ENCODE measurements around the gene NEK5.
"Not testable (repeated sequence)": the region's sequence is repeated elsewhere in the genome, so short reads cannot be mapped to it uniquely, and the experiment has no call there.

NEK5 gene

DNA sequence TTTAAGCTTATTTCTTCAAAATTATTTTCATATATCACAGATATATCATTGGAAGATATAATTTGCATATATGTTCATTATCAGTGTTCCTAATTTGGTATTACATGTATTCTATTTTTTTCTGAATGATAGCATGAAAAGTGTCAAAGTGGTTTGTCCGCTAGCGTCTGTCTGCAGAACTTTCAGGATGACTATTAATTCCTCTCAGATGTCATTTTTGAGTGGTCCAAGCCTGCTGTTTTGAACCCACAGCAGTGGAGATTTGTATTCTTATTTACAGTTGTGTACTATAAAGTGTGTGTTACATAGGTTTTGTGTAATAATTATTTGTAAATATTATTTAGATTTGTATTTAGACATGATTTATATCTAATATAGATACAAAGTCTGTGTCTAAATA, 95.8 kb downstream of the NEK5 start:
- Mint-ChIP-seq H3K27ac (no peak overlapping the region), H3K9me3 (peaks cover 2 to 13% of the 10 kb centered on the region in 2 donors), H3K27me3 (no peaks in the 10 kb centered on the region), H3K36me3 (ENCODE audit: insufficient read depth) (peaks cover 2% of the 10 kb centered on the region), H3K4me1 (ENCODE audit: low read depth in 2 of 2) (peaks cover 6 to 16% of the 10 kb centered on the region in 2 donors), H3K4me3 (no peak overlapping the region)
- ATAC-seq (replicated peaks) (no peak), DNase-seq (no peak)

DNA sequence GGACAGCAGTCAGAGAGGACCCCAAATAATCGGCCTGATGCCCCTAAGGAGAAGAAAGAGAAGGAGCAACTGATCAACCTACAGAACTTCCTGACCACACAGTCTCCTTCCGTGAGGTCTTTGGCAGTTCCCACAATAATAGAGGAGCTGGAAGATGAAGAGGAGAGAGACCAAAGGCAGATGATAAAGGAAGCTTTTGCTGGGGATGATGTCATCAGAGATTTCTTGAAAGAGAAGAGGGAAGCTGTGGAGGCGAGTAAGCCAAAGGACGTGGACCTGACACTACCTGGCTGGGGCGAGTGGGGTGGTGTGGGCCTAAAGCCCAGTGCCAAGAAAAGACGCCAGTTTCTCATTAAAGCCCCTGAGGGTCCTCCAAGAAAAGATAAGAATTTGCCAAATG, 98.5 kb downstream of the NEK5 start:
- not testable (repeated sequence) for H3K27me3 Mint-ChIP-seq; DNase-seq; ATAC-seq (replicated peaks); H3K36me3 Mint-ChIP-seq (ENCODE audit: insufficient read depth); H3K4me3 Mint-ChIP-seq
- H3K4me1 Mint-ChIP-seq (ENCODE audit: low read depth in 2 of 2), result peaks cover 24 to 32% of the 10 kb centered on the region in 2 donors
- peaks cover 2 to 13% of the 10 kb centered on the region in 2 donors for H3K9me3 Mint-ChIP-seq
- H3K27ac Mint-ChIP-seq, result peak overlapping the region in 1 of 2 donors; percentile 35

DNA sequence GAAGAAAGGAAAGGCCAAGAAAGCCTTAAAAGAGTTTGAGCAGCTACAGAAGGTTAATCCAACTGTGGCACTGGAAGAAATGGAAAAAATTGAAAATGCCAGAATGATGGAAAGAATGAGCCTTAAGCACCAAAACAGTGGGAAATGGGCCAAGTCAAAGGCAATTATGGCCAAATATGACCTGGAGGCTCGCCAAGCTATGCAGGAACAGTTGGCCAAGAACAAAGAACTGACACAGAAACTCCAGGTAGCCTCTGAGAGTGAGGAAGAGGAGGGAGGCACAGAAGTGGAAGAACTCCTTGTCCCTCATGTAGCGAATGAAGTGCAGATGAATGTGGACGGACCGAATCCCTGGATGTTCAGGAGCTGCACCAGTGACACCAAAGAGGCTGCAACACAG, 99.3 kb downstream of the NEK5 start:
- Mint-ChIP-seq H3K36me3 (ENCODE audit: insufficient read depth) (peaks cover 14% of the 10 kb centered on the region), H3K27me3 (no peaks in the 10 kb centered on the region), H3K9me3 (peaks cover 2 to 13% of the 10 kb centered on the region in 2 donors), H3K27ac (peak overlapping the region; percentile 21 to 65), H3K4me1 (ENCODE audit: low read depth in 2 of 2) (peaks cover 24 to 38% of the 10 kb centered on the region in 2 donors), H3K4me3 (no peak overlapping the region)
- ATAC-seq (replicated peaks), result no peak
- DNase-seq, result no peak

DNA sequence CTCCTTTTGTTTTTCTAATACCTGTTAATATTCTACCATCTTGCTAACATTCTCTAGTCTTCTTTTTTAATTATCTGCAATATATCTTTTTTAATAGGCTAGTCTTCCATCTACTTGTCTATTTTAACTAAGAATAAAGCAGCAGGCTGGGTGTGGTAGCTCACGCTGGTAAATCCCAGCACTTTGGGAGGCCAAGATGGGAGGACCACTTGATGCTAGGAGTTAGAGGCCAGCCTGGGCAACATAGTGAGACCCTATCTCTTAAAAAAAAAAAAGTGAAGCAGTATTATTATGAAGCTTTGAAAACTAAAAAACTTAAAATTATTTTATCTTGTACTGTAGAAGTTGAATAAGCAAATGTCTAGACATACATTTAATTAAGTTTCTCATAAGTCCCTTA, 101.0 kb downstream of the NEK5 start:
- peaks cover 24 to 38% of the 10 kb centered on the region in 2 donors for H3K4me1 Mint-ChIP-seq (ENCODE audit: low read depth in 2 of 2)
- ATAC-seq (replicated peaks), result no peak
- H3K9me3 Mint-ChIP-seq, result peaks cover 2 to 13% of the 10 kb centered on the region in 2 donors
- peaks cover 25% of the 10 kb centered on the region for H3K36me3 Mint-ChIP-seq (ENCODE audit: insufficient read depth)
- no peak overlapping the region for H3K4me3 Mint-ChIP-seq
- H3K27ac Mint-ChIP-seq, result no peak overlapping the region
- no peak for DNase-seq
- H3K27me3 Mint-ChIP-seq, result no peaks in the 10 kb centered on the region

DNA sequence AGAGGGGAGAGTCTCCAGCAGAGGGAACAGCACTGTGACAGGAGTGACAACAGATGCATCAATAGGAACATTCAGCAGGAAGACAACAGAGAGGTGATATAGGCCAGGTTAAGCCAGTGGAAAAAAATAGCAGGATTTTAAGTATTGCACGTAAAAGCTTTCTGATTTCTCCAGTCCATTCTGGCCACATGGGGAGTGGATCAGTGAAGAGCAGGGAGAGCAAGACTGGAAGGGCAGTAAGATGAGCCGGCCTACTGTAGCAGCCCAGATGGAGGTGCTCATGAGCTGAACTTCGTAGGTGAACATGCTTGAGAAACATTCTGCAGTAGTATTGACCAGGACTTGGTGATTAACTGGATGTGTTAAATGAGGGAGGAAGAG, 102.6 kb downstream of the NEK5 start:
- Mint-ChIP-seq H3K4me1 (ENCODE audit: low read depth in 2 of 2) (peaks cover 23 to 32% of the 10 kb centered on the region in 2 donors), H3K27ac (no peak overlapping the region), H3K4me3 (no peak overlapping the region), H3K9me3 (peaks cover 2 to 13% of the 10 kb centered on the region in 2 donors), H3K36me3 (ENCODE audit: insufficient read depth) (peaks cover 35% of the 10 kb centered on the region), H3K27me3 (no peaks in the 10 kb centered on the region)
- ATAC-seq (replicated peaks) (no peak), DNase-seq (no peak)

DNA sequence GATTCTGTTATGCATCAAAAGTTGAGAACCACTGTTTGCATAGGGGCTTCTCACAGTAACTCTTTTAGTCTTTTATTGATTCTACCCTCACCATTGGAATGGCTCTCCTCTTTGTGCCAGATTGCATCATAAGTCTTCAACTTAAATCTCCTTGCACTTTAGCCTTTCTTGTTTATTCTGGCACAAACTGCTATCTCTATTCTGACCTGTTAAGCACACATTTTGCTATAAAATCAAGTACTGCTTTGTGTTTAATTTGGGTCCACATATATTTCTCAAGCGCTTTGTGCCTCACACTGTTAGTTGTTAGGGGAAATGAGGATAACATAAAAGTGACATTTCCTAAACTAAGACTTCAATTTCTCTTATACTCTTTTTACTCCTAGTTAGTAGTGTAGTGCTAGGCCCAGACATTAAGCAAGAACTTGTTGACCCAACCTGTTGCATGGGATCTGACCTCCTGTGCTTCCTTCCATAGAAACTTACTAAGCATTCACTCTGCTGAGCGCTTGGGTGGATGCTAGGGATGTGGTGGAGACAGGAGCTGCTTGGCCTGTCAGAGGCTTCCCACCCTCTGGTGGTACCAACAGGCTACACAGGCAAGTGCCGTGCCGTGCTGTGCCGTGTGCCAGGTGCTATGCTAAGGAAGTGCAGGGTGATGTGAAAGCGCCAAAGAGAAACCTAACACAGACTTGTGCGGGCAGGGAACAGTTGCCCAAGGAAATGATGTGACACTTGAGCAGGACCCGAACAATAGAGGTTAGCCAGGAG, 103.2 kb downstream of the NEK5 start:
- DNase-seq (no peak), ATAC-seq (replicated peaks) (no peak)
- Mint-ChIP-seq H3K4me3 (no peak overlapping the region), H3K27ac (no peak overlapping the region), H3K9me3 (peaks cover 2 to 13% of the 10 kb centered on the region in 2 donors), H3K27me3 (no peaks in the 10 kb centered on the region), H3K36me3 (ENCODE audit: insufficient read depth) (peaks cover 36% of the 10 kb centered on the region), H3K4me1 (ENCODE audit: low read depth in 2 of 2) (peaks cover 22 to 38% of the 10 kb centered on the region in 2 donors)

DNA sequence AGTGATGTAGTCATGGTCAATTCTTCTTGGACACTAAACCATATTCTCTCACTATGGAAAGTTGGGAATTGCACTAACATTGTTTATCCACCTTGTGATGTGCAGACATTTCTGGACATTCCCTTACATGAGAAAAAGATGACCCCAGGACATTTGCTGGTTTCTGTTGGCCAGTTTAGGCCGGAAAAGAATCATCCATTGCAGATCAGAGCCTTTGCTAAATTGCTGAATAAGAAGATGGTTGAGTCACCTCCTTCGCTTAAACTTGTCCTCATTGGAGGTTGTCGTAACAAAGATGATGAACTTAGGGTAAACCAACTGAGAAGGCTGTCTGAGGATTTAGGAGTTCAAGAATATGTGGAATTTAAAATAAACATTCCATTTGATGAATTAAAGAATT, 104.4 kb downstream of the NEK5 start, which contains the start of gene UTP14C:
UTP14C (plus strand) TSS at position 211 of the 400 bp plus-strand sequence. CDS start 4,114 bp downstream, outside the sequence.
- Mint-ChIP-seq H3K27me3 (no peaks in the 10 kb centered on the region), H3K4me1 (ENCODE audit: low read depth in 2 of 2) (peaks cover 25 to 42% of the 10 kb centered on the region in 2 donors), H3K4me3 (no peak within 1 kb of the TSS), H3K27ac (no peak within 1 kb of the TSS), H3K36me3 (ENCODE audit: insufficient read depth) (peaks cover 43% of the 10 kb centered on the region), H3K9me3 (peaks cover 2 to 5% of the 10 kb centered on the region in 2 donors)
- DNase-seq (no peak), ATAC-seq (replicated peaks) (no peak)

DNA sequence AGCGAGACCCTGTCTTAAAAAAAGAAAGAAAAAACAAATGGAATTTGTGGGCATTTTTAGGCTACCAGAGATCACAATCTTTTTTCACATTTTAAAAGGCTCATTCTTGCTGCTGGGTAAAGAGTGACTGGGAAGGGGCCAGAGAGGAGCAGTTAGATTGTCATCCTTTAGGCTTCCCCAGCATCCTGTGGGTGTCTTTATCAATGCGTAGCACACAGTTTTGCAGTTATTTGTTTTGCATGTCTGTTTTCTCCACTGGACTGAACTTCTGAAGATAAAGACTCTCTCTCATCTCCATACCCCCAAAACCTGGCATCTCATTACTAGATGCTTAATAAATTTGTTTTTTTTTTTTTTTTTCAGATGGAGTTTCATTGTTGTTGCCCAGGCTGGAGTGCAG, 106.5 kb downstream of the NEK5 start:
- DNase-seq (no peak), ATAC-seq (replicated peaks) (no peak)
- no peak overlapping the region for H3K27ac Mint-ChIP-seq
- H3K36me3 Mint-ChIP-seq (ENCODE audit: insufficient read depth), result peaks cover 52% of the 10 kb centered on the region
- H3K4me1 Mint-ChIP-seq (ENCODE audit: low read depth in 2 of 2), result peaks cover 28 to 47% of the 10 kb centered on the region in 2 donors
- H3K9me3 Mint-ChIP-seq, result no peaks in the 10 kb centered on the region
- no peak overlapping the region for H3K4me3 Mint-ChIP-seq
- no peaks in the 10 kb centered on the region for H3K27me3 Mint-ChIP-seq

DNA sequence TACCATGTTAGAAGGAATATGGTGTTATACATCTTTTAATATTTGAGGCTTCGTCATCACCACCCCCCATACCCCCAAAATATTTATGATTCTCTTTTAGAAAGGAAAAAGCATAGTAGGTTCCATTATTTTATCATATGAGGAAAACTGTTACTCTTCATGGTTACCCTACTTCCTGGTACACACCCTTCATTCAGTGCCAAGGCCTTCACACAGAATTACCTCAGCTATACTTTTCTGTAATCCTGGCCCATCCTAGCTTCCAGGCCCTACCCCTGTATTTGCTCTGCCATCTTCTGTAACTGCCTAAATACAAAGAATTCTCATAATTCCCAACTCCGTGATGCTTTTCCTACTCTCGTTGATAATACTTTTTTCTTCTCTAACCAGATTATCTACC, 108.7 kb downstream of the NEK5 start:
- H3K36me3 Mint-ChIP-seq (ENCODE audit: insufficient read depth), result peaks cover 52% of the 10 kb centered on the region
- H3K27me3 Mint-ChIP-seq, result no peaks in the 10 kb centered on the region
- H3K4me1 Mint-ChIP-seq (ENCODE audit: low read depth in 2 of 2), result peaks cover 22 to 42% of the 10 kb centered on the region in 2 donors
- no peak overlapping the region for H3K27ac Mint-ChIP-seq
- ATAC-seq (replicated peaks) (no peak), DNase-seq (no peak)
- H3K4me3 Mint-ChIP-seq, result no peak overlapping the region
- no peaks in the 10 kb centered on the region for H3K9me3 Mint-ChIP-seq

DNA sequence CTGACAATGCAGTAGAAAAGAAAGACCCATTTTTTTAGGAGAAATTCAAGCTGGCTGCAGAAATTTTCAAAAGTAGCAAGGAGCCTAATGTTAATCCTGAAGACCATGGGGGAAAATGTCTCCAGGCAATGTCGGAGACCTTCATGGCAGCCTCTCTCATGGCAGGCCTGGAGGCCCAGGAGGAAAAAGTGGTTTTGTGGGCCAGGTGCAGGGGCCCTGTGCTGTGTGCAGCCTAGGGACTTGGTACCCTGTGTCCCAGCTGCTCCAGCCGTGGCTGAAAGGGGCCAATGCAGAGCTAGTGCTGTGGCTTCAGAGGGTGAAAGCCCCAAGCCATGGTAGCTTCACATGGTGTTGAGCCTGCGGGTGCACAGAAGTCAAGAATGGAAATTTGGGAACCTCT, 112.6 kb downstream of the NEK5 start:
- Mint-ChIP-seq H3K4me1 (ENCODE audit: low read depth in 2 of 2) (peaks cover 32 to 45% of the 10 kb centered on the region in 2 donors), H3K9me3 (no peaks in the 10 kb centered on the region), H3K36me3 (ENCODE audit: insufficient read depth) (peaks cover 30% of the 10 kb centered on the region)

DNA sequence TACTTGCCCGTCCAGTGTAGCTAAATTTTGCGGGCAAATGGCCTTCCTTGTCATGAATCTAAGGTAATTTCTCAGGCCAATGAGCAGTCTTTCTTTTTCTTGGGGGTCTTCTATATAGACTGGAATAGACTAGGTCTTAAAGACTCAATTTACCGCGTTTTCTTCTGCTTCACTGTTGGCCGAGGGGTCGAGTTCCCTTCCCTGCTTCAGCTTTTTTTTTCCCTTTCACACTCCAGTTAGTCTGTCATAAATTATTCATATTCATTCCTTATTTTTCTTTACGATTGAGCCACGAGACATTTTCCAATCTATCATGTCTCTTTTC, 116.4 kb downstream of the NEK5 start:
- Mint-ChIP-seq H3K27ac (peak overlapping the region; percentile 85 to 94), H3K9me3 (no peaks in the 10 kb centered on the region), H3K36me3 (ENCODE audit: insufficient read depth) (peaks cover 11% of the 10 kb centered on the region), H3K27me3 (peaks cover 23 to 36% of the 10 kb centered on the region in 2 donors), H3K4me1 (ENCODE audit: low read depth in 2 of 2) (peaks cover 28 to 29% of the 10 kb centered on the region in 2 donors), H3K4me3 (peak overlapping the region; percentile 92 to 97)
- ATAC-seq (replicated peaks), result no peak
- no peak for DNase-seq

More for the DNA sequence above, 112.6 kb downstream of the NEK5 start:
- H3K27me3 Mint-ChIP-seq, result peaks cover 0 to under 1% of the 10 kb centered on the region in 2 donors
- ATAC-seq (replicated peaks) (no peak), DNase-seq (no peak)
- no peak overlapping the region for H3K4me3 Mint-ChIP-seq
- no peak overlapping the region for H3K27ac Mint-ChIP-seq

DNA sequence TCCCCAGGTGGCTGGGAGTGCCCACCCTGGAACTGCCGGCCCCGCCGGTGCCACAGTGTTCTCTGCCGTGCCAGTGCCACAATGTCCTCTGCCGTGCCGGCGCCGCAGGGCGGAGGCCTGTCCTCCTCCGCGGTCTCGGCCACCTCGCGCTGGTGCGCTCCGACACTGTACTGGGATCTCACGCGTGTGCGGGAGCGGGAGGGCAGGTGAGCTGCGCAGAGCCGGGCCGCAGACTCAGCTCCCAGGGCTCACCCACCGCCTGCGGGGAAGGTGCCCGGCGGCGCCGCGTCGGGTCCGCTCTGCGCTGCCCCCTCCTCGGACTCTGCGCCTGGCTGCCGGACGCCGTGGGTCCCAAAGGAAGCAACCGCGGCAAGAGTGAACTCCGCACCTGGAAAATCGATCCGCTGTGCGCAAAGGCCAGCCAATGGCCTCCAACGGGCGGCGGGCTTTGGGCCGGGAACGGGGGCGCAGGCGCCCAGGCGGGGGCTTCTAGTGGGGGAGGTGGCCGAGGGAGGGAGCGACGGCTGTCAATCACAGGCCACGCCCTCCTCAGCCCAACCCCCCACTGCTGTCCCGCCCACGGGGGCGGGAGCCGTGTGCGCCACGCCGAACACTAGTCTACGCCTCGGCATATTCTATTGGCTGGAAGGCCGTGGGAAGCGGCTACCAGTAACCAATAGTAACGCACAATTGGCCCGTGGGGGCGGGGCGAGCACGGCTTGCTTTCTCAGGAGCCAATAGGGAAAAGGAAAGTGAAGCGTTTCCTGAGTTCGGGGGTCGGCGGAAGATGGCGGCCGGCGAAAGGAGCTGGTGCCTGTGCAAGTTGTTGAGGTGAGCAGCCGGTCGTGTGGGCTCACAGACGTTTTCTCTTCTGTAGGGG, 117.0 kb downstream of the NEK5 start, which contains the start of gene ALG11:
ALG11 (plus strand) TSS at position 767 of the 880 bp plus-strand sequence; CDS start at position 788, 21 bp downstream.
- Mint-ChIP-seq H3K4me1 (ENCODE audit: low read depth in 2 of 2) (peaks cover 24 to 25% of the 10 kb centered on the region in 2 donors), H3K27me3 (peaks cover 23 to 42% of the 10 kb centered on the region in 2 donors), H3K36me3 (ENCODE audit: insufficient read depth) (peaks cover 11% of the 10 kb centered on the region), H3K27ac (peak within 1 kb of the TSS; percentile 85 to 94), H3K9me3 (no peaks in the 10 kb centered on the region), H3K4me3 (peak within 1 kb of the TSS; percentile 92 to 97)
- ATAC-seq (replicated peaks), result peak; percentile 97
- peak; percentile 100 for DNase-seq

DNA sequence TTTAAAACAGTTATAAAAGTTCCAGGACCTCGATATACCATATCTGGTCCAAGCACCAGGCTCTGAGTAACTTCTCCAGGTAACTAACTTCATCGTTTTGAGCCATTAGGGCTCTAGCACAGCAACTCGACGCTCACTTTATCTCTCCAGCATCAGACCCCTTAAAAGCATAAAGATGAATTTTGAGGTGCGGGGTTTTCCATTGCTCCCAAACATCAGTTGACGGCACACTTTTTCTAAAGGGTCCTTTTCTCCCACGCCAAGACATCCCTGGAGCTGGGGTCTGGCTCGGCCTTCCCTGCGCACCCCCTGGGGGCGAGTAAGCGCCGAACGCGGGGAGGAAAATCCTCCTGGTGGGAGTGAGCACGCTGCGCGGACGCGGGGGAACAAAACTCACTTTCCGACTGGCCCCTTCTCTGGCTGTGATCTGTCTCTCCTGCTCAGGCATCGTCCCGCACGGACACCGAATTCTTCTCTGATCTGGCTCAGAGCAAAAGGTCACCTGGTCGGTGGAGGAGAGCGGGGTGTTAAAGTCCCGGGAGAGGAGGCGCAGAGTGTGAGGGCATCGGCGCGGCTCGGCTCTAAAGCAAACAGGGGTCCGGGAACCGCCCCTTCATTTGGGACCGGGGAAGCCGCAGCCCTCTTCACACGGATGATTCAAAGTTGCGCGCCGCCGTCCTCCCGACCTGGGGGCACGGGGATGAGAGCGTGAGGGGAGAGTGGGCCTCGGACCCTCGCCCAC, 117.8 kb downstream of the NEK5 start, which contains the start of gene ATP7B:
ATP7B (minus strand) TSS at position 561 of the 742 bp plus-strand sequence; CDS start at position 448, 113 bp downstream.
- DNase-seq (peak in 1 of 3 experiments; percentile 4), ATAC-seq (replicated peaks) (no peak)
- peak within 1 kb of the TSS; percentile 85 to 94 for H3K27ac Mint-ChIP-seq
- peaks cover 31 to 50% of the 10 kb centered on the region in 2 donors for H3K27me3 Mint-ChIP-seq
- peak within 1 kb of the TSS; percentile 92 to 97 for H3K4me3 Mint-ChIP-seq
- H3K4me1 Mint-ChIP-seq (ENCODE audit: low read depth in 2 of 2), result peaks cover 17 to 21% of the 10 kb centered on the region in 2 donors
- peaks cover 4% of the 10 kb centered on the region for H3K36me3 Mint-ChIP-seq (ENCODE audit: insufficient read depth)
- H3K9me3 Mint-ChIP-seq, result no peaks in the 10 kb centered on the region
